ENCODE data around the gene MMRN1.

Gene MMRN1

GRCh38 chr4:90002441-90003062, 107.9 kb downstream of the MMRN1 start:
- no peak overlapping the region for H3K4me3 Mint-ChIP-seq
- no peaks in the 10 kb centered on the region for H3K36me3 Mint-ChIP-seq
- H3K9me3 Mint-ChIP-seq (ENCODE audit: low read depth), result no peaks in the 10 kb centered on the region
- H3K4me1 Mint-ChIP-seq (ENCODE audit: low read depth), result no peaks in the 10 kb centered on the region
- no peak overlapping the region for H3K27ac Mint-ChIP-seq
- H3K27me3 Mint-ChIP-seq, result peaks cover 5% of the 10 kb centered on the region

All from activated naive CD8-positive, alpha-beta T cell (primary cell).